Immature natural killer cell (primary cell): Measurements from ENCODE around the gene STX10. TPM values are rescaled to one million over a fixed set of nuclear protein-coding genes. Genes with fewer than 3 reads are reported as not detected.
"Not testable (repeated sequence)": the region's sequence is repeated elsewhere in the genome, so short reads cannot be mapped to it uniquely, and the experiment has no call there.

Source experiments
- DNase-seq, 3 donors: peaks; one replicate each; pipeline ENCODE4 v3.0.0; 2022; ENCODE audit warnings: mixed read lengths in 1 of 3
- H3K27ac Mint-ChIP-seq, 6 donors: one replicate each; pipeline ENCODE4 v1.8.0; 2020; ENCODE audit warnings: mixed read lengths in 6 of 6, mild to moderate bottlenecking in 5 of 6, inconsistent platforms in 4 of 6, moderate library complexity in 3 of 6
- H3K27me3 Mint-ChIP-seq, 3 donors: one replicate each; pipeline ENCODE4 v1.8.0; 2020 to 2021; ENCODE audit warnings: low read depth in 3 of 3, mild to moderate bottlenecking in 3 of 3, mixed read lengths in 3 of 3, moderate library complexity in 3 of 3, inconsistent platforms in 1 of 3
- H3K36me3 Mint-ChIP-seq, 3 donors: one replicate each; pipeline ENCODE4 v1.8.0; 2020; ENCODE audit warnings: mixed read lengths in 3 of 3, inconsistent platforms in 2 of 3, mild to moderate bottlenecking in 2 of 3
- H3K4me1 Mint-ChIP-seq, 2 donors: one replicate each; pipeline ENCODE4 v1.8.0; 2020; ENCODE audit warnings: inconsistent platforms in 2 of 2, mild to moderate bottlenecking in 2 of 2, mixed read lengths in 2 of 2, moderate library complexity in 1 of 2
- H3K4me3 Mint-ChIP-seq, 5 donors: one replicate each; pipeline ENCODE4 v1.8.0; 2020; ENCODE audit warnings: mild to moderate bottlenecking in 5 of 5, mixed read lengths in 5 of 5, inconsistent platforms in 3 of 5, moderate library complexity in 3 of 5
- H3K9me3 Mint-ChIP-seq, 6 donors: one replicate each; pipeline ENCODE4 v1.8.0; 2020; ENCODE audit warnings: mild to moderate bottlenecking in 6 of 6, mixed read lengths in 6 of 6, inconsistent platforms in 4 of 6, moderate library complexity in 3 of 6
- polyA plus RNA-seq, 3 donors: library from polyadenylated mRNA; unstranded; fragments of 300-500 nt; fragmentation: Illumina TruSeq; gene quantifications; one replicate each; pipeline ENCODE4 v1.2.3, GENCODE V29; 2021

Gene STX10
- polyA plus RNA-seq, 3 donors from 2014 or later, result 56.8 to 92.5 (median 66.0) TPM

GRCh38 chr19:13176345-13176744 lies 26.2 kb upstream of the STX10 start:
- Mint-ChIP-seq H3K36me3 (no peaks in the 10 kb centered on the region), H3K9me3 (no peaks in the 10 kb centered on the region), H3K27ac (no peak overlapping the region), H3K4me3 (no peak overlapping the region), H3K4me1 (peaks cover 38 to 45% of the 10 kb centered on the region in 2 donors), H3K27me3 (no peaks in the 10 kb centered on the region)
- no peak for DNase-seq

- DNase-seq, result no peak
- peaks cover 51 to 58% of the 10 kb centered on the region in 2 donors for H3K4me1 Mint-ChIP-seq
Observed at GRCh38 chr19:13173139-13173737, 23.1 kb upstream of the STX10 start.

GRCh38 chr19:13172346-13173138 lies 22.4 kb upstream of the STX10 start:
- Mint-ChIP-seq H3K27me3 (peaks cover 0 to 3% (median 2%) of the 10 kb centered on the region in 3 donors), H3K27ac (peak overlapping the region; percentile 85 to 96 (median 92)), H3K4me1 (peaks cover 57 to 65% of the 10 kb centered on the region in 2 donors), H3K9me3 (no peaks in the 10 kb centered on the region), H3K4me3 (peak overlapping the region; percentile 59 to 82 (median 66)), H3K36me3 (no peaks in the 10 kb centered on the region)
- DNase-seq, result peak in 2 of 3 donors; percentile 34 to 62

More at GRCh38 chr19:13173139-13173737, 23.1 kb upstream of the STX10 start:
- H3K27me3 Mint-ChIP-seq, result peaks cover 0 to 2% (median 0%) of the 10 kb centered on the region in 3 donors
- H3K4me3 Mint-ChIP-seq, result peak overlapping the region; percentile 51 to 82 (median 66)
- no peaks in the 10 kb centered on the region for H3K9me3 Mint-ChIP-seq
- H3K36me3 Mint-ChIP-seq, result no peaks in the 10 kb centered on the region
- H3K27ac Mint-ChIP-seq, result peak overlapping the region; percentile 85 to 96 (median 92)

- Mint-ChIP-seq H3K36me3 (no peaks in the 10 kb centered on the region), H3K4me1 (peaks cover 69 to 77% of the 10 kb centered on the region in 2 donors), H3K9me3 (no peaks in the 10 kb centered on the region), H3K27me3 (peaks cover 0 to 4% (median 3%) of the 10 kb centered on the region in 3 donors), H3K27ac (peak overlapping the region; percentile 46 to 96 (median 87)), H3K4me3 (peak overlapping the region; percentile 30 to 74 (median 38))
- DNase-seq, result no peak
Observed at GRCh38 chr19:13171146-13171545, 21.0 kb upstream of the STX10 start.

GRCh38 chr19:13169769-13170168 lies 19.6 kb upstream of the STX10 start:
- peak overlapping the region; percentile 94 to 99 (median 98) for H3K27ac Mint-ChIP-seq
- peaks cover 83 to 86% of the 10 kb centered on the region in 2 donors for H3K4me1 Mint-ChIP-seq
- peaks cover 0 to 4% (median 4%) of the 10 kb centered on the region in 3 donors for H3K27me3 Mint-ChIP-seq
- no peak for DNase-seq
- peak overlapping the region in 2 of 5 donors; percentile 6 to 36 for H3K4me3 Mint-ChIP-seq
- no peaks in the 10 kb centered on the region for H3K36me3 Mint-ChIP-seq
- no peaks in the 10 kb centered on the region for H3K9me3 Mint-ChIP-seq

- not testable (repeated sequence) for DNase-seq, H3K36me3 Mint-ChIP-seq, H3K9me3 Mint-ChIP-seq, H3K27me3 Mint-ChIP-seq
- Mint-ChIP-seq H3K27ac (peak overlapping the region; percentile 94 to 99 (median 98)), H3K4me3 (peak overlapping the region in 3 of 5 donors; percentile 23 to 89 (median 36)), H3K4me1 (peaks cover 83 to 88% of the 10 kb centered on the region in 2 donors)
Observed at GRCh38 chr19:13166151-13166550, 16.0 kb upstream of the STX10 start.

- Mint-ChIP-seq H3K27ac (peak overlapping the region; percentile 94 to 99 (median 98)), H3K27me3 (peaks cover 2 to 8% (median 6%) of the 10 kb centered on the region in 3 donors), H3K4me1 (peaks cover 78 to 87% of the 10 kb centered on the region in 2 donors), H3K4me3 (peak overlapping the region in 4 of 5 donors; percentile 75 to 93 (median 87)), H3K36me3 (no peaks in the 10 kb centered on the region), H3K9me3 (no peaks in the 10 kb centered on the region)
- DNase-seq, result no peak
Observed at GRCh38 chr19:13165162-13165997, 15.2 kb upstream of the STX10 start.

GRCh38 chr19:13164343-13165161 lies 14.4 kb upstream of the STX10 start:
- Mint-ChIP-seq H3K27ac (peak overlapping the region; percentile 92 to 99 (median 98)), H3K4me1 (peaks cover 77 to 84% of the 10 kb centered on the region in 2 donors), H3K4me3 (peak overlapping the region; percentile 60 to 93 (median 85)), H3K27me3 (peaks cover 2 to 10% (median 6%) of the 10 kb centered on the region in 3 donors), H3K36me3 (no peaks in the 10 kb centered on the region), H3K9me3 (no peaks in the 10 kb centered on the region)
- peak; percentile 53 to 65 (median 63) for DNase-seq

GRCh38 chr19:13163609-13164342 lies 13.6 kb upstream of the STX10 start:
- H3K27me3 Mint-ChIP-seq, result peaks cover 2 to 13% (median 6%) of the 10 kb centered on the region in 3 donors
- peak overlapping the region; percentile 60 to 93 (median 85) for H3K4me3 Mint-ChIP-seq
- H3K9me3 Mint-ChIP-seq, result no peaks in the 10 kb centered on the region
- H3K36me3 Mint-ChIP-seq, result no peaks in the 10 kb centered on the region
- peaks cover 69 to 81% of the 10 kb centered on the region in 2 donors for H3K4me1 Mint-ChIP-seq
- H3K27ac Mint-ChIP-seq, result peak overlapping the region; percentile 92 to 99 (median 98)
- peak in 2 of 3 donors; percentile 25 to 39 for DNase-seq

- H3K27ac Mint-ChIP-seq, result peak overlapping the region; percentile 92 to 99 (median 98)
- H3K9me3 Mint-ChIP-seq, result no peaks in the 10 kb centered on the region
- H3K27me3 Mint-ChIP-seq, result peaks cover 2 to 13% (median 5%) of the 10 kb centered on the region in 3 donors
- H3K36me3 Mint-ChIP-seq, result no peaks in the 10 kb centered on the region
- peaks cover 72 to 80% of the 10 kb centered on the region in 2 donors for H3K4me1 Mint-ChIP-seq
- peak; percentile 67 to 74 (median 71) for DNase-seq
- H3K4me3 Mint-ChIP-seq, result peak overlapping the region; percentile 85 to 93 (median 86)
Observed at GRCh38 chr19:13162724-13163608, 12.8 kb upstream of the STX10 start.

- peak overlapping the region; percentile 48 to 84 (median 71) for H3K27ac Mint-ChIP-seq
- H3K27me3 Mint-ChIP-seq, result peaks cover 6 to 19% (median 13%) of the 10 kb centered on the region in 3 donors
- H3K4me1 Mint-ChIP-seq, result peaks cover 73 to 77% of the 10 kb centered on the region in 2 donors
- H3K9me3 Mint-ChIP-seq, result no peaks in the 10 kb centered on the region
- no peaks in the 10 kb centered on the region for H3K36me3 Mint-ChIP-seq
- DNase-seq, result no peak
- peak overlapping the region in 4 of 5 donors; percentile 23 to 55 (median 41) for H3K4me3 Mint-ChIP-seq
Observed at GRCh38 chr19:13160557-13160956, 10.4 kb upstream of the STX10 start.
